MV-4-11 (cell line): ENCODE results near the gene MTG1.

Experiments used
- DNase-seq: peaks from one replicate; lab custom pipeline; 2025; lab: John Stamatoyannopoulos, UW

MTG1 gene, protein sequence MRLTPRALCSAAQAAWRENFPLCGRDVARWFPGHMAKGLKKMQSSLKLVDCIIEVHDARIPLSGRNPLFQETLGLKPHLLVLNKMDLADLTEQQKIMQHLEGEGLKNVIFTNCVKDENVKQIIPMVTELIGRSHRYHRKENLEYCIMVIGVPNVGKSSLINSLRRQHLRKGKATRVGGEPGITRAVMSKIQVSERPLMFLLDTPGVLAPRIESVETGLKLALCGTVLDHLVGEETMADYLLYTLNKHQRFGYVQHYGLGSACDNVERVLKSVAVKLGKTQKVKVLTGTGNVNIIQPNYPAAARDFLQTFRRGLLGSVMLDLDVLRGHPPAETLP

DNA sequence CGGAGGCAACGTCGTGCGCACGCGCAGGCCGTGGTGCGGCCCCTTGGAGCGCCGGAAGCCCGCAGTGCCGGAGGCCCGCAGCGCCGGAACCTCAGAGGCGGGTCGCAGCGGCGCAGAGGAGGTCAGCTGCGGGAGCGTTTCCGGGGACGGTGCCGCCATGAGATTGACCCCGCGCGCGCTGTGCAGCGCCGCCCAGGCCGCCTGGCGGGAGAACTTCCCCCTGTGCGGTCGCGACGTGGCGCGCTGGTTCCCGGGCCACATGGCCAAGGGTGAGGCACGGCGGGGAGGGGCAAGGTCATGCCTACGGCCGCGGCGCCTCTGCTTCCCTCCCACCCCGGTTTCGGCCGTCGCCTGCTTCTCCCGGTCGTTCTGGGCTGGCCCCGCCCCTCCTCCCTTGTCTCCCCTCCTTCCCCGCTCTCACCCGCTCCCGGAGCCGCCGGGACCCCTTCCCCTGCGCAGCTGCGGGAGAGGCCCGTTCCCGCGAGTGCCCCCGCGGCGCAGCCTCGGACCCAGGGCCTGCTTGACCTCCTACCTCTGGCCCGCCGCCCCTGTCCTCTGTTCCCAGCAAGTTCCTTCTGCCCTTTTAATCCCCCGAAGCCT is at the start of gene MTG1:
Gene MTG1, plus strand, starts transcription at position 94 of the 600 bp plus-strand sequence. Its CDS starts 64 bp downstream, at position 158.
- DNase-seq = peak; percentile 93

DNA sequence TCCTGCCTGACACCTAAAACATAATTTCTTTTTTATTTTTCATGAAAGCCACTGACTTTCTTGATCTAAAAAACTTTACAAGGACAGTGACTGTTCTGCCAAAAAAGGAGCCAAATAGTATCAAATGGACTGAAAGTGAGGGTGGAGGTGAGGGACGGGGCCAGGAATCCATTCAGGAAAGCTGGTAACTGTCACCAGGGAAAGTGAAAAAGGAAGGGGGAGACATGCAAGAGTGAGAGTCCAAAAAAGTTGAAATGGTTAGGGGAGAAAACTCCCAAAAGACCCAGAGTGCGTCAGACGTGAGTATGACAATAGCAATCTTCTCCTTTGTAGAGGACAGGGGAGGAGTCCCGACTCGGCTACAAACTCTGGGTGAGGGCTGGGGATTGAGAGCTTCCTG is 49.7 kb upstream of the MTG1 start:
- no peak for DNase-seq

DNA sequence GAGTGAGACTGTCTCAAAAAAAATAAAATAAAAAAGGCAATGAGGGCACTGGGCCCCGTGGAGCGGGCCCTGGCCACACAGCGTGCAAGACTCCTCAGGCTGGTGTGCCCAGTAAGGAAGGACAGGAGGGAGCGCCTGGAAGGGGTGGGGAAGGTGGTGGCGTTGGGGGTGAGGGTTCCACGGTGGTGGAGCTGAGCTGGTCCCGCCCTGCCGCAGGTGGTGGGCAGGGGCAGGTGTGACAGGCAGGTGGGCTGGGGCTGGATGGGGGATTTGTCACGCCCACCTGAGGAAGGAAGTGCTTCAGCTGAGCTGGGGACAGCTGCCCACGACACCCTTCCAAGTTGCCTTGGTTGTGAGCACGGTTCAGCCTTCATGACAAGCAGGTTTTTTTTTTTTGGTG is 47.5 kb upstream of the MTG1 start:
- no peak for DNase-seq

DNA sequence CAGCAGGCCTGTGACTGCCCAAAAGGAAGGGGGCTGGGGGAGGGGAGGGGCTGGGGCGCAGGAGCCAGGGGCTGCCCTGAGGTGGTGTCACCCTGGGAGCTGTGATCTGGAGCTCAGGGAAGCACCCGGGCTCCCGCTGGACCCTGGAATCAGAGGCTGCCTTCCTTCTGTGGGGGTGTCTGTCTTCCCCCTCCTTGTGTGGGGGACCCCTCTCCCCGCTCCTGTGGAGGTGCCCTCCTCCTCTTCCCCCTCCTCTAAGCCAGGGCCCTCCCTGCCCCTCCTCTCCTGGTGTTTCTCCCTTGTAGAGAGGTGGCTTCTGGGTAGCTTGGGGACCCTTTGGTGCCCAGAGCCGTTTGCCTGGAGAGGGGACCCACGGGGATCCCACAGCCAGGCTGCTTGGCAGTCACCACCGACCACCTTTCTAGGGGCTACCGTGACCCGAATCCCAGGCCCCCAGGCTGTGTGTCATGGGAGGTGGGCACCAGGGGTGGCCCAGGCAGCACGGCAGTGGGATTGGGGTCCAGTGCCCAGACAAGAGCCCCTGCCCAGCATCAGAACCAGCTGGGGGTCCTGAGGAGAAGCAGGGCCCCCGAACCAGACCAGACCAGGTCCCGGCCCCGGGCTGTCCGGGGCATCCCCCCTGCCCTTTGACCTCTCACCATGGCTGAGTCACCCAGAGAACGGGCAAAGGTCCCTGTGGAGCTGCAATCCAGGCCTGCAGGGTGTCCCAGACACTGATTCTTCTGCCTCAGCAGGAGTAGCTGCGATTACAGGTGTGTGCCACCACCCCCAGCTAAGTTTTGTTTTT is 46.0 kb upstream of the MTG1 start:
- DNase-seq = no peak

DNA sequence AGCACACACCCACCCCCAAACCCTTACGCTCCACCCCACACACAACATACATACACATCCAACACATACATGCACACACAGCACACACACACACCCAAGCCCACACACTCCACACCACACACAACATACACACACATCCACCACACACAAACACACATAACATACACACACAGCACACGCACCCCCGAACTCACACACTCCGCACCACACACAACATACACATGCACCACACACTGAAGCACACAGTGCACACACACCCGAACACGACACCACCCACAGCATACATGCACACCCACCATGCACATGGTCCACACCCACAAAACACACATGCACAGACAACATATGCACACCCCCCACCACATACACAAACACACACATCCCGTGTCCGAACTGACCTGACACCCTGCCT is 44.8 kb upstream of the MTG1 start:
- DNase-seq = no peak

DNA sequence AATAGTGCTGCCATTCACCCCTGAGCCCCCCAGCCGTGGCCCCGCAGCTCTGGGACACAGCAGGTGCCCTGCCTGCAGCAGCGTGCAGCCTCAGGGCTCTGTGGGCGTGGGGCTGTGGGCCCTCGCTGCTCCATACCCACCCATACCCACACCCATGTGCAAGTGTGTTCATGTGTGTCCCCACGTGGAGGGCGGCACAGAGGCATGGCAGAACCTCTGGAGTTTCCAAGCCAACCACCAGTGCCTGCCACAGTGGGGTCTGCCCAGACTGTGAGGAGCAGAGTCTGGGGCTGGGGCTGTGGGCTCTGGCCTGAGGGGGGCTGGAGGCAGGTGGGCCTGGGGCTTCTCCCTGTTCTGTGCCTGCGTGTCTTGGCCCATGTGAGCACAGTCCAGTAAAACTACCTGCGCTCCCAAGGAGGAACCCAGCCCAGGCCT is 44.4 kb upstream of the MTG1 start:
- DNase-seq = no peak

DNA sequence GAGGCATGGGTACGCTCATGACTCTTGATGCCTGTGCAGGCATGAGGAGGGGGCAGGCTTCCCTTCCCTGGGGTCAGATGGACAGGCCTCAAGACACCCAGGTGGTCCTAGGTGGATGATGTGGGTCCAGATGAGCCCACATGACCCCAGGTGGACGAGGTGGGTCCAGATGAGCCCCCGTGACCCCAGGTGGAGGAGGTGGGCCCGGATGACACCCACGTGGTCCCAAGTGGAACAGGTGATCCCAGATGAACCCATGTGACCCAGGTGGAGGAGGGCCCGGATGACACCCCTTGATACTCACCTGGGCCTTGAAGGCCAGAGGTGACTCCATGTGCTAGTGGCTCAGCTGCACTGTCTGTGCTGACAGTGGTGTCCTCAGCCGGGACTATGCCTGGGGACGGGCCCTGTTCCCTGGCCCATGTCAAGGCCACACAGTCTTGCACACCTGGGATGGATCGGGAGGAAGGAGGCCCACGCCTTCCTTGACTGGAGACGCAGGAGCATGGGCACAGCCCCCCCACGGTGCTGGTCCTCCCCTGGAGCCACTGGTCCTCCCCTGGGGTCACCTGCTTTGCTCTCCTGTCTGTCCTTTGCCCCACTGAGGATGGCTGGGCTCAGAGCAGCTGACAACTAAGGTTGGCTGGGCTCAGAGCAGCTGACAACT is 43.5 kb upstream of the MTG1 start:
- no peak for DNase-seq

DNA sequence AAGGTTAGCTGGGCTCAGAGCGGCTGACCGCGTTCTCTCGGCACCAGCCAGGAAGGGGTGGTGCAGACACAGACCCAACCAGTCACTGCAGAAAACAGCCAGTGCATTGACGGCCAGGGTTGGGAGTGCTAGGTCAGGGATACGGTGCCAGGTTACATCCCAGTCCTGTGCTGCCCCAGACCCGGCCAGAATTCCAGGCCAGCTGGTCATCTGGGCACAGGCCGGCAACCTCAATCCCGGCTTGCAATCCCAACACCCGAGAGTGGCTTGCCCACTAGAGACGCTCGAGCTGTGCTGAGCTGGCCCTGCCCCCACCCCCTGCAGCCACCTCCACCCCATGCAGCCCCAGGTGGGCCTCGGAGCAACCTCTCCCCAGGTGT is 43.0 kb upstream of the MTG1 start:
- DNase-seq = no peak

DNA sequence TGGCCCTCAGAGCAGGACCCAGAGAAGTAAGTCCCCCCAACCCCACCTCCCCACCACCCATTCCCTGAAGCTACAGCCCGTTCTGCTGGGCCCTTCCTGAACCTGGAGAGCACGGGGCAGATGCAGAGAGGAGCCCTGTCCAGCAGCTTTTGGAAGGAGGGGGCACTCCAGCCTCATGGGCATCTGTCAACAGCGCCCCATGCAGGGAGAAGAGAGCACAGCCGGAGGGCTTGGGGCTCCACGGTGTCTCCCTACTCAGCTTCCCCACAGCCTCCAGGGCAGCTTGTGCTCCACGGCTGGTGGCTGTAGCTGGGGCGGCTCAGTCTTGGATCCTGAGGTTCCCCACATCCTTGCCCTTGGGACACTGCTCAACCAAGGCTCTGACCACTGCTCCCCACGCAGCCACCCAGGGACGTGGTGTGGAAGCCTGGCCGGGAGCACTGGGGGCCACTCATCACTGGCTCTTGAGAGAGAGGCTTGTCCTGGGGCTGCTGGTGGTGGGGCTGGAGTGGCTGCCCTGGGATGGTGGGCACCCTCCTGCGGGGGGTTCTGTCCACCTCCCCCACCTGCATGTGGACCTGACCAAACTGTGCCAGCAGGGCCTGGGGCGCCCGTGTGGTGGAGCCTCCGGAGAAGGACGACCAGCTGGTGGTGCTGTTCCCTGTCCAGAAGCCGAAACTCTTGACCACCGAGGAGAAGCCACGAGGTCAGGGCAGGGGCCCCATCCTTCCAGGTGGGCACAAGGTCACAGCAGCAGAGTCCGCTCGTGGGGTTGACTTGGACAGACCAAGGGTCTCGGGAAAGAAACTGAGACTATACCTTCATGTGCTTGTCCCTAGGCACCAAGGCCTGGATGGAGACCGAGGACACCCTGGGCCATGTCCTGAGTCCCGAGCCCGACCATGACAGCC is 42.3 kb upstream of the MTG1 start:
- DNase-seq = no peak

DNA sequence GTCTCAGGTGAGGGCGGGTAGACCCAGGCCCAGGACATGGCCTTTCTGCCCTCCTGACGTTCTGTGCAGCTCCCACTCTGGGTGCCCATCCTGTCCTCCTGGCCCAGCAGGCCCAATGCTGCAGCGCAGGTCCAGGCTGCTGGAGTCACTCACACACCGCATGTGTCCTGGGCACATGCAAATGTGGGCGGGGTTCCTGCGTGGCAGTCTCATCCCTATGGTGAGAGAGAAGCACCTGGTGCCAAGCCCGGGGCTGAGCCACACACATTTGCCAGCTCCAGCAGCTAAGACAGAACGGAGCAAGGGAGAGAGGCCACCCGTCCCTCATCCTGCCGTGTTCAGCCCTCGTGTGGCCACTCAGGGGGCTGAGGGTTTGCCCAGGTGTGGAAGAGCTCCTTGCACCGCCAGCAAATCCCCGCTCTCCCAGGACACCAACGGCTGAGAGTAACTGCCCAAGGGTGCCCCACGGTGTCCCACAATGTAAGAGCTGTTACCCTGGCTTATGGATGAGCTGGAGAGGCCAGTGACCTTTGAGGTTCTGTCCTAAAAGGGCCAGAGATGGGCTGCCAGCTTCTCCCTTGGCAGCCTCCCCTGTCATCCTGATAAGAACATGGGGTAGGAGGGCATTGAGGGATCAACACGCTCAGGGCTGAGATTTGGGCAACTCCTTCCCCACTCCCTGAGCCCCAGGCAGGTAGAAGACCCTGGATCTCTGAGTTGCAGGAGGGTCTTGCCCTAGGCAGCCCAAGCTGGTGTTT is 40.6 kb upstream of the MTG1 start:
- no peak for DNase-seq

DNA sequence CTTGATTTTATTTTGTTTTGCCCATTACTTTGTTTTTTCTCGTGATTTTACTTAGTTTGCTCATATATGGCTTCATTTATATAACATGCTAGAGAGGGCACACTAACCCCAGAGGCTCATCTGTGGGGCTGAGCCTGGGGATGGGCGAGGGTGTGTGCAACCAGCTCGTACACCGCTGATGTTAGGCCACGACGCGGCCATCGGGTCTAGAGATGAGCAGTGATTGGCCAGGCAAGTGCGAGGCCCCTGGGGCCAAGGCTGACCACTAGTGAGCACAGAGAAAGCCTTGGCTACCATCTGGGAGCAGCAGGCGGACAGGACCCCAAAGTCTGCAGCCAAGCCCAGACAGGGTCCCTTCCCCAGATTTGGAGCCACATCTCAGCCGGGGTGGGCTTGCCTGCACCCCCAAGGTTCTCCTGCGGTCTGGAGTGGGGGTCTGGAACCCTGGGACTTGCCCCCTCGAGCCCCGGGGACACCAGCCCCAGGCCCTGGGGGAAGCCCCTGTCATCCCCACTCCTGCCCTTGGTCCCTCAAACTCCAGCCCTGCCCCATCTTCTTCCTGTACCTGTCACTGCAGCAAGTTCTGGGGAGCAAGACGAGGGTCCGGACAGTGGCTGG is 39.9 kb upstream of the MTG1 start:
- DNase-seq = no peak

DNA sequence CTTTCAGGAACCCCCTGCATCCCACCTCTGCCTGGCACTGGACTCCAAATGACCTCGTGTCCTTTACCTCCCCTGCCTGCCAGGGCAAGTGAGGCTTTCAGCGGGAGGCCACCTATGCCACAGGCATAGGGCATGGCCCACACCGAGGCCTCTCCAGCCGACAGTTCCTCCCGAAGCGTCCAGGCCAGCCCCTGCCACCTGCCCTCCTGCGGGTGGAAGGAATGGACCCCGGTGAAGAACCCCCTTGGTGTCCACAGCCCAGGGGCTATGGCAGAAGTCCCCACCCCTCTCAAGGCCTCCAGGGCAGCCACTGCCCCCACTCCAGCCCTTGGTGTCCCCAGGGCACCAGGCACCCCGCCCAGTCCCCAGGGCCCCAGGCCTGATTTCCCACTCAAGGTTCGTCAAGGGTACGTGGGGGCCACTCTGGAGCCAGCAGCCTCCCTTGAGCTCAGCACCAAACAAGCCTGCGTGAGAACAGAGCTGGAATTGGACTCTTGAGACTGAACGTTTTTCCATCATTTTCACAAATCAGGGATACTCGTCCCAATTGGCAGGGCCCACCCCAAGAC is 39.2 kb upstream of the MTG1 start:
- DNase-seq = no peak

DNA sequence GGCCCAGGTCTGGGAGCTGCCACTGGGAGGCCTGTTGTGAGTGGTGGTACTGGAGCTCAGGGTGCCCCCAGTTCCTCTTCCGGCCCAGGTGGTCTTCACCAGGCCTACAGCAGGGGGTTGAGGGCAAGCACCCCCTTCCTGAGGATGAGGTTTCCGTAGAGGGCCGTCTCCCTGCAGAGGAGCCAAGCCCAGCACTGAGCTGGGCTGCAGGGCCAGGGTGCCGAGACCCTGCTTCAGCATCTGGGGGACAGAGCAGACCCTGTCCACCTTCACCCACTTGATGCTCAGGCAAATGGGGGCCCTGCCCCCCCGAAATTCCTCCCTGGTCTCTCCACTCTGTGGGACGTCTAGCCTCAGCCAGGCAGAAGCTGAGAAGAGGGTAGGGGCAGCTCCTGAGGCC is 38.7 kb upstream of the MTG1 start:
- DNase-seq = no peak

DNA sequence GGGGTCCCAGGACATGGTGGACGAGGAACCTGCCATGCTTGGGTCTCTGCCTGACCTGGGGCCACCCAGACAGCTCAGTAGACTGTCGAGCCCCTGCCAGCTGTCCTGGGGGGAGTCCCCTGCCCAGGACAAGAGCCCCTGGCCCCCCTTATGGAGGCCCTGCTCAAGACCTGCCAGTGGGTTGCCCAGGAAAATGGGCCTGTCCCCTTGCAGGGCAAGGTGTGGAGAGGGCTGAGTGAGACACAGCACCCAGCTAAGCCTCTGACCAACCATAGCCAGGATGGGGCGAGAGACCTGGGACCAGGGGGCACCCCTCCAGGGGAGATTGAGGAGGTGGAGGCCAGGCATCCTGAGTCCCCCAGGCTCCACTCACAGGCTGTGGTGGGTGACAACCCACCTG is 38.0 kb upstream of the MTG1 start:
- DNase-seq = no peak

DNA sequence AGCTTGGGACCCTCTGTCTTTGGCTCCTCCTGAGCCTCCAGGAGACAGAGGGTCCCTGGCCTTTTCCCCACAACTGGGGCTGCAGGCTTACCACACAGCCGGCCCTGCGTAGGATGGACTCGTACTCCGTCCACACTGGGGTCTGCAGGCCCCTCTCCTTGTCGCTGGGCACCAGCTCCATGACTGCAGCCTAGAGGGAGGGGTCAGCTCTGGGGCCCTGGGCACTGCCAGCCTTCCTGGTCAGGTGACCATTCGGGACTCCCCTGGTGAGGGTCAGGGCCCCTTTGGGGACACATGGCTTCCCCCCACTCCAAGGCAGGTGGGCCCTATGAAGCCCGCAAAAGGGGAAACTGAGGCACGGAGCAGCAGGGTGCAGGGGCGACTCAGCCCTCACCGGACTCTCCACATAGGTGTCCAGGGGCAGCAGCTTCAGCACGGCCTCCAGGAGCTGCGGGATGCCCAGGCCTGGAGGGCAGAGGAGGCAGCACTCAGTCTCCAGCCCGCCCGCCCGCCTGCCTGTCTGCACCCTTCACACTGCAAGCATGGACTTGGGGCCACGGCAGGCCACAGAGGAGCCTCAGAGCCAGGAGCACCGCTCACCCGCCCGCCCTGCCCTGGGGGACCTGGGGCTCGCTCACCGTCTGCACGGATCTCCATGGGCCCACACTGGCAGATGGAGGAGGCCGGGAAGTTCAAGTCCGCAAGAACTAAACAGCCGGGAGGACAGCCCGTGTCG is 37.2 kb upstream of the MTG1 start:
- DNase-seq = no peak

DNA sequence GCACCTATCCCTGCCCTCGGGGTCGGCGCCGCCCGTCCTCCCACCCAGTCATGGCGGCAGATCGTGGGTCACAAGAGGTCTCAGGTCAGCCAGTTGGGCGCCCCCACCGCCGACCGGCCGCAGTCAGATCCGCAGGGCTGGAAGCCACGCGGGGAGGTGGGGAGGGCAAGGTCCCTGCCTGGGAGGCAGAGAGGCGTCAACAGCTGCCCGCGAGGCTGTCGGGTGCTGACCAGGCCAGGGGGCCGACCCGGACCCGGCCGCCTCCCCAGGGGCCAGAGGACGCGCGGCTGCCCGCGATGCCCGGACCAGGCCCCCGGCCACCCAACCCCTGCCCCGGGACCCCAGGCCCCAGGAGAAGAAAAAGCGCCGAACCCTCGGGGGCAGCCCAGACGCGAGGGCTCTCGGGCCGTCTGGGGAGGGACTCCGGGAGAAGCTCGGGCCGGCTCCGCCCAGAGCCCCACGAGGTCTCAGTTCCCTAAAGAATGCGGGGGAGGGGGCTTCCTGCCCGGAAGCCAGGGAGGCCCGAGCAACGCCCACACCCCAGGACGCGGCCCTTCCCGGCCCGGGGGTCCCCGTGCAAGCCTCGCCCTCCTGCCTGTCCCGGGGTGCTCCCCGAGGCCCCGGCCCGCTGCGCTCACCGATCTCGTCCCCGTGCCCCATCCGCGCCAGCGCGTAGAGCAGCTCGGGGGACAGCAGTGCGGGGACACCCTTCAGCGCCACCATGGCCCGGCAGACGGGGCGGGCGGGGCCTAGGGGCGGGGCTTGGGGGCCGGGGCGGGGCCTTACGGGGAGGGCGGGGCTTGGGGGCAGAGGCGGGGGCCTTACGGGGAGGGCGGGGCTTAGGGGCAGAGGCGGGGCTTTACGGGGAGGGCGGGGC is 36.4 kb upstream of the MTG1 start, which contains the start of gene FUOM:
Gene FUOM, minus strand, starts transcription at position 735 of the 877 bp plus-strand sequence. Its CDS starts 12 bp downstream, at position 723.
- DNase-seq = peak; percentile 65

DNA sequence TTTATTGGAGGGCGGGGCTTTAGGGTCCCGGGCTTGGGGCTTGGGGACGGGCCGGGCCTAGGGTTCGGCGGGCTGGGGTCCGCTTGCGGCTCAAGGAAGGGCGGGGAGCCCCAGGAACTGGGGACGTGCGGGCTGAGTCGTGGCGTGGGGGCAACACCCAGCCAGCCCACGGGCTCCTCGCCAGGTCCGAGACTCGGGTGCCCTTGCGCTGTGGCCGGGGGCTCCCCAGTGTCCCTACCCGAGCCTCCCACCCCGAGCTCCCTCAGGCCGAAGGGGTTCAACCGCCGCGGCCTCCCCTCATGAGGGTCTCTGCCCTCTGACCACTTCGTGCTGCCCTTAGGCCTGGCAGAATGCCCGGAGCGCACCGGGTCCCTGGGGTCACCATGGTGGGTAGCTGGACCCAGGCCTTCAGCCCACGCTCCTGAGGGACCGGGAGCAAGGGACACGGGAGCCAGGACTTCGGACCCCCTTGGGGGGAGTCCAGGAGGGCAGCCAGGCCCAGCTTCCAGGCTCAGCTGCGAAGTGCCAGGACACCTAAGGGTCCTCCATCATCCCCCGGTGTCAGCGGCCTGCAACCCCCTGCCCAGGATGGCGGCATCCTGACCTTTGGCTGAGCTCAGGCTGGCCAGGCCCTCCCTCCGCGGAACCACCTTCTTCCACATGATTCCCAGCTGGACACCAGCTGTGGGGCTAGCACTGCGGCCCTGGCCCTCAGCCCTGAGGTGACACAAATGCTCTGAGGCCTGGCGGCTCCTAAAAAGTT is 35.6 kb upstream of the MTG1 start:
- no peak for DNase-seq
